Frontal cortex (tissue), 4 donors: Measurements from ENCODE around the gene DTNB. TPM values are rescaled to one million over a fixed set of nuclear protein-coding genes. Genes with fewer than 3 reads are reported as not detected.
A peak's percentile ranks its signal among the peaks of the same experiment; 100 is the strongest.

ENCODE experiments used
- DNase-seq, 2 donors: peaks; one replicate each; pipeline ENCODE4 v3.0.0; 2012; ENCODE audit warnings: low spot score in 2 of 2
- FAIRE-seq: peaks from 2 replicates; lab custom pipeline; 2012; peaks lifted over from hg19 to GRCh38; lab: Jason Lieb, UNC
- total RNA-seq: library from RNA; depleted of rRNA; stranded (reverse); fragments of >200 nt; gene quantifications from one replicate; pipeline ENCODE4 v1.2.3, GENCODE V29; 2014
- donor health status: control.
- donor health status: control.
- donor health status: control.

Gene DTNB
- total RNA-seq, 1 donor from 2014 or later = 18.3 TPM

DNA sequence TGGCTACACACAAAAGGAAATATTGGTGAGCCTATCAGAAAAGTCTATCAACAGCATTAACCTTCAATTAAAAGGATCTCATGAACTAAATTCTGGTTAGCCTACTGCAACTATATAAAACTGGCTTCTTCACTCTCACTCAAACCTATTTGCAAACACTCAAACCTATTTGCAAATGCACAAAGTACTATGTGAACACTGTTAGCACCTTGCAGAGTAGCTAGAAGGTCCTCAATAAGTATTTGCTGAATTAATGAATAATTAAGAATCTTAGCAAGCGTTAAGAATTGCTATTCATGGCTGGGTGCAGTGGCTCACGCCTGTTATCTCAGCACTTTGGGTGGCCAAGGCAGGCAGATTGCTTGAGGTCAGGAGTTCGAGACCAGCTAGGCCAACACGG is 150.3 kb downstream of the DTNB start:
- no peak for DNase-seq
- no peak for FAIRE-seq

DNA sequence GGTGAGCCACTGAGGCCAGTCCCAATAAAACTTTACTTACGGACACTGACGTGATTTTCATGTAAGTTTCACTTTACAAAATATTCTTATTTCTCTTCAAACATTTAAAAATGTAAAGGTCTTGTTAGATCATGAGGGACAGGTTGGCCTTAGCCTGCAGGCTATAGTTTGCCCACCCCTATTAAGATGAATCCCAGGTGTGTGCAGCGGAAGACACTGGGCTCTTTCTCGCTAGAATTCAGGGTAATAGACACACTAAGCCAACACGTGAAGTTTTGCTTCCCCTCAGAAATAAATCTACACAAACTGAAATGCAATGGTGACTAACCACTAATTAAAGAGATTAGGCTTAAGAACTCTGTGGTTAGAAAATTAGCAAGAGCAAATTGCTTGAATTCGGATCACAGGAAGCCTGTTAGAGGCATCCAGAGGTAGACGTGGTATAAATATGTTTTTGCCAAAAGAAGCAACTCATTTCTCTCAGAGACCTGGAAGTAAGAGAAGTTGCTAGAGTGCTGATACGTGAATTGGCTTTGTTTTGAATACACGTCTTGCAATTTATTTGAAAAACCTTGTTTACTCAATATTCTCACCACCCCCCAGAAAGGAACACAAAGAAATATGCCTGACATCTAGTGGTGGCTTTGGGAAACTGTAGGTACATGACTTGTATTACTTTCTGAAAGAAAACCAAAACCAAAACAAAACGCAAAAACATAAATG is 151.6 kb downstream of the DTNB start:
- DNase-seq = peak in 1 of 2 donors; percentile 25
- peak; percentile 17 for FAIRE-seq

- DNase-seq = no peak
- no peak for FAIRE-seq
These were observed 152.3 kb downstream of the DTNB start for GRCh38 chr2:25521126-25521525.

DNA sequence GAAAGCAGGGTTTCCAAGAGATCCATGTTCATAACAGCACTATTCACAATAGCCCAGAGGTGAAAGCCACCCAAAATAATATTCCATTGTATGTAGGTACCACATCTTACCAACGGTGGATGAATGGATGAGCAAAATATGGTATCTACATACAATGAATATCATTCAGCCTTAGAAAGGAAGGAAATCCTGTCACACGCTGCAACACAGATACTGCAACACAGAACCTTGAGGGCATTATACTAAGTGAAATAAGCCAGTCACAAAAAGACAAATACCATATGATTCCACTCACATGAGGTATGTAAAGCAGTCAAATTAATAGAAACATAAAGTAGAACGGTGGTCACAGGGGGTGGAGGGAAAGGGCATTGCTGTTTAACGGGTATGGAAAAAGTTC is 155.7 kb downstream of the DTNB start:
- no peak for FAIRE-seq
- DNase-seq = no peak

DNA sequence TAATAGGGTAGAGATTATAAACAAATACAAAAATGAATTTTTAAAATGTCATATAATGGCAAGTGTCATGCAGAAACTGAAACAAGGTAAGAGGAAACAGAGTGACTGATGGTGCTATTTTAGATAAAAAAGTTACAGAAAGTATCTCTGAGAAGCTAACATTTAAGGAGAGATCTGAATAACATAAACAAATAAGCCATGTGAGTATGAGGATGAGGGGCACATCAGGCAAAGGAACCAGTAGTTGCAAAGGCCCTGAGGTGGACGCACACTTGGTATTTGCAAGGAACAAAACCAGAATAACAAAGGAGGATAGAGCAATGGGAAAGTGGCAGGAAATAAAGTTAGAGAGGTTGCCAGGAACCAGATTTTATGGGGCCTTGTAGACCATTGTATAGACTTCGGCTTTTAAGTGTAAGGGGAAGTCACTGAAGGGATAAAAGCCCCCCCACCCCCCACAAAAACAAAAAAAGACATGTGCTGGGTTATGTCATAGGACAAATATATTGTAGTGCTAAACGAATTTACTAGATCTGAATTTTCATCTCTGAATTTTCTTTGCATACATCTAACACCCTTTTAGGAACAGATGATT is 159.2 kb downstream of the DTNB start:
- no peak for FAIRE-seq

GRCh38 chr2:25512707-25513106 is 160.7 kb downstream of the DTNB start:
- DNase-seq (no peak), FAIRE-seq (no peak)

More for the DNA sequence above, 159.2 kb downstream of the DTNB start:
- DNase-seq = no peak

- FAIRE-seq = no peak
- no peak for DNase-seq
These were observed 167.2 kb downstream of the DTNB start for GRCh38 chr2:25506226-25506625.

- no peak for DNase-seq
- FAIRE-seq = no peak
These were observed 167.8 kb downstream of the DTNB start for GRCh38 chr2:25505622-25506021.

DNA sequence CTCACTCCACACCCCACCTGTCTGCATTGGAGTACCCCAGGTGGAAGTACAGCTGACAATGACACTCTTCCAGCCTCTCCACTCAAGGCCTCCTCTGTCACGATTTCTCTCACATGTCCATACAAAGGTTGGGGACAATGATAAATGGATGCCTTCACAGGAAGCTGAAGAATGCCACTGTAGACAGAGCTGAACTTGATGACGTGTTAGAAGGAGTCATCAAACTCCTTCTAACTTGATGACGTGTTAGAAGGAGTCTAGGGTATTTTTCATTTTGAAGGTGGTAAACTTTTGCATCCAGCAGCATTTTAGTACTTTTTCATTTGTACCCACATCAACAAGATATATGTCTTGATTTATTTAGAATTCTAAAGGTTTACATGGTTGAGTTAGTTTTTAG is 168.2 kb downstream of the DTNB start:
- no peak for DNase-seq
- FAIRE-seq = no peak

- no peak for DNase-seq
- FAIRE-seq = no peak
These were observed 169.1 kb downstream of the DTNB start for GRCh38 chr2:25504266-25504665.

GRCh38 chr2:25499157-25499556 is 174.2 kb downstream of the DTNB start:
- DNase-seq (no peak), FAIRE-seq (no peak)

DNA sequence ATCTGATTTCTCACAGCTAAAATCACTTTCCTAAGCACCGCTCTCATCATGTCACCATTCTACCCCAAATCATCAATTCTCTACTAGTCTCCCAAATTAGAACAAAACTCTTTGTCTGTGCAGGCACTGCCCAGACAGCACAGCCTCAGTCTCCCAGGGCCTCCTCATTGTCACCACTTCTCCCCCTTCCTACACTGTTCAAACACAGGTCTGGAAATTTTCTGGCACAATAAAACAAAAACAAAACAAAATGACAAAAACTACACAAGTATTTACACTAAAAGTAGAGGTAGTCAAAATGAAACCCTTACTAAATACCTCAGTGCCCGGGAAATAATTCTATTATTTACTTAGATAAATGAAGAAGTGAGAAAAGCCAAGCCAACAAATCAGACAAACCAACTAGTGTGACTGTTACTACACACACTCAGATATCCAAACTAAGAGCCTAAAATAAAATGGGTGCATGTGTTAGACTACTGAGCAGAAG is 175.4 kb downstream of the DTNB start:
- FAIRE-seq (no peak), DNase-seq (no peak)

GRCh38 chr2:25497229-25497917 is 176.0 kb downstream of the DTNB start:
- FAIRE-seq (no peak), DNase-seq (no peak)

- FAIRE-seq (no peak), DNase-seq (no peak)
These were observed 178.8 kb downstream of the DTNB start for GRCh38 chr2:25494616-25495015.

- FAIRE-seq = no peak
These were observed 180.2 kb downstream of the DTNB start for GRCh38 chr2:25493207-25493606.

GRCh38 chr2:25492726-25493125 is 180.7 kb downstream of the DTNB start:
- DNase-seq (no peak), FAIRE-seq (no peak)

More at GRCh38 chr2:25493207-25493606, 180.2 kb downstream of the DTNB start:
- DNase-seq = no peak

DNA sequence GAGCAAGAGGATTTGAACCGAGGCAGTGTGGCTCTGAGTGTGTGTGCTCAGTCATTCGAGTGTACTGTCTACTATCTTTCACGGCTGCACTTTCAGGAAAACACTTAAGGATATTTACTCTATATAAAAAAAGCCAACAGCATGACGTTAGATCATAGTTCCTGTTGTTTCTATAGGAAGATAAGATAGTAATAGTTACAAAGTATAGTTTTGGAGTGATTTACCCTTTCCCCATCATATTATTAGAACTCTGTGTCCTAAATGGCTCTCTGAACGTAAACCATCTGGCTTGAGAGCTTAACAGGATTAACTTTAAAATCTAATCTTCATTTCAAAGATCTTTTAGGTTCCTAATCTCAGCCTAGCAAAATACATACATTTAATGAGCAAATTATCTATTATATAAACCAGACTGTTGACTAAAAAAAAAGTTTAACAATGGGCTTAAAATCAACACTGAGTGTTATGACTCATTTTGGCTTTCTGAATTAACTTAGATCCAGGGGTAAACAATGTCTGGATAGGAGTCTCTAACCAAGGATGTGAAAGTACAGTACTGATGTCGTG is 181.3 kb downstream of the DTNB start:
- DNase-seq = no peak
- FAIRE-seq = no peak

DNA sequence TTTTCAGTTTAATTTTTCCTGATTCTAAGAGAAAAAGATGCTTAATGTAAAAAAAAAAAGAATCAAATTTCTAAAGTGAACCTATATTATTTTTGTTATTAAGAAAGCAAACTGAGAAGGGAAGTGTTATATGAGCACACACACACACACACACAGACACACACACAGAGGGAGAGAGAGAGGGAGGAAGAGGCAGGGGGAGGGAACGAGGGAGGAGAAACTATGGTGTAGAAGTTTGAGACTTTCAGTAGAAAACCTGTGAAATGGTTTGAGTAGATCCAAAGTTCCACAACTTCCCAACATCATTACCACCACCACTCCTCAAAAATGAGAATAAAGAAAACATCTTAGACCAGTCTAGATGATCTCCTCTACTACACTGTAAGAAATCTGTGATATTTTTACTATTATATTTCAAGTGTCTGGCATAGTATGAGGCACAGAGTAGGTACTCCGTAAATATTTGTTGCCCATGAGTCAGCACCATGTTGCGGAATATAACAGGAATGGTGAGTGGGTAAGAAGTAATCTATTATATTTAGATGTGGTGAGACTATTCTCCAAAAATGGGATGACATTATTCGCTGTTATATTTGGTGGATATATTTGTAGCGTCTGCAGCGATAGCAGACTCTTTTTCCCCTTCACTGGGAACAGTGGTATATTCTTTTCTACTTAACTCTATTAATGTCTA is 182.2 kb downstream of the DTNB start:
- FAIRE-seq = no peak
- no peak for DNase-seq

DNA sequence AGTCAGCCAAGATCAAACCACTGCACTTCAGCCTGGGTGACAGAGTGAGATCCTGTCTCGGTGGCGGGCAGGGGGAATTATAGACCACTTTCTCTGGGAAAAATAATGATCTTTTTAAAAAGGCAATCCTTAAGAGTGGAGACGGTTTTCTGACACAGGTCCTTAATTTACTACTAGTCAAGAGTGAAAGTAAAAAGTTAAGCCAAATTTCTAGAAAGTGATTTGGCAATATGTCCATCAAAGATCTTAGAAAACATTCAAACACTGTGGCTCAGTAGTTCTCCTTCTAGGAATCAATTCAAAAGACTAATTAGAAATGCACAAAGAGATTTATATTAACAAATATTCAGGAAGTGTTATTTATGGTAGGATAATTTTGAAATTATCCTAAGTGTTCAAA is 183.2 kb downstream of the DTNB start:
- no peak for FAIRE-seq
- no peak for DNase-seq

- DNase-seq = no peak
- no peak for FAIRE-seq
These were observed 183.7 kb downstream of the DTNB start for GRCh38 chr2:25489631-25490030.
